GM12878 (cell line): ENCODE data around the gene MEN1. TPM values are rescaled to one million over a fixed set of nuclear protein-coding genes. Genes with fewer than 3 reads are reported as not detected.

Experiments used
- EED ChIP-seq: sonication (generic); IDR thresholded peaks from 2 replicates; pipeline ENCODE4 v1.6.1; 2016; ENCODE audit warnings: antibody characterized with exemption, low read depth
- FOXM1 ChIP-seq: IDR thresholded peaks from 2 replicates; pipeline ENCODE4 v1.6.1; 2012; ENCODE audit warnings: low read depth, mild to moderate bottlenecking, inconsistent platforms, low read length, moderate library complexity
- HDAC2 ChIP-seq: fragments of 200-600 bp; sonication (generic); IDR thresholded peaks from 2 replicates; pipeline ENCODE4 v1.6.1; 2017
- HDGF ChIP-seq: fragments of 450-650 bp; IDR thresholded peaks from 2 replicates; pipeline ENCODE4 v1.6.1; 2016; ENCODE audit warnings: antibody characterized with exemption
- HSF1 ChIP-seq: fragments of 150-350 bp; IDR thresholded peaks from 2 replicates; pipeline ENCODE4 v1.6.1; 2014; ENCODE audit warnings: mild to moderate bottlenecking, low read depth, low read length
- IKZF1 ChIP-seq: fragments of 450-650 bp; conservative IDR thresholded peaks from 2 replicates; pipeline ENCODE4 v1.6.1; 2017; ENCODE audit warnings: antibody characterized with exemption, mild to moderate bottlenecking
- IRF3 ChIP-seq: fragments of 450-650 bp; IDR thresholded peaks from 2 replicates; pipeline ENCODE4 v1.6.1; 2014; ENCODE audit warnings: mild to moderate bottlenecking
- MTA3 ChIP-seq: IDR thresholded peaks from 2 replicates; pipeline ENCODE4 v1.6.1; 2012; ENCODE audit warnings: low read length, inconsistent platforms, borderline replicate concordance
- MYB ChIP-seq: fragments of 150-350 bp; IDR thresholded peaks from 2 replicates; pipeline ENCODE4 v1.6.1; 2014; ENCODE audit warnings: mild to moderate bottlenecking, low read depth, low read length, borderline replicate concordance
- NFXL1 ChIP-seq: fragments of 450-650 bp; IDR thresholded peaks from 2 replicates; pipeline ENCODE4 v1.6.1; 2017; ENCODE audit warnings: antibody characterized with exemption, mild to moderate bottlenecking, borderline replicate concordance
- NKRF ChIP-seq: fragments of 450-650 bp; conservative IDR thresholded peaks from 2 replicates; pipeline ENCODE4 v1.6.1; 2017; ENCODE audit warnings: mild to moderate bottlenecking, moderate library complexity
- NRF1 ChIP-seq: conservative IDR thresholded peaks from 2 replicates; pipeline ENCODE4 v1.6.1; 2011; ENCODE audit warnings: mild to moderate bottlenecking, low read depth, low read length, improper control_type of control experiment
- PAX8 ChIP-seq: fragments of 450-650 bp; IDR thresholded peaks from 2 replicates; pipeline ENCODE4 v1.6.1; 2017; ENCODE audit warnings: mild to moderate bottlenecking, moderate library complexity
- POLR2A ChIP-seq: IDR thresholded peaks from 2 replicates; pipeline ENCODE4 v1.6.1; 2011; ENCODE audit warnings: low read depth, mild to moderate bottlenecking, low read length
- POLR2AphosphoS5 ChIP-seq: IDR thresholded peaks from 2 replicates; pipeline ENCODE4 v1.6.1; 2011; ENCODE audit warnings: mild to moderate bottlenecking, low read length, inconsistent platforms
- POU2F2 ChIP-seq: IDR thresholded peaks from 3 replicates; pipeline ENCODE4 v1.6.1; 2011; ENCODE audit warnings: low read depth, mild to moderate bottlenecking, low read length, borderline replicate concordance
- RAD51 ChIP-seq: fragments of 450-650 bp; IDR thresholded peaks from 2 replicates; pipeline ENCODE4 v1.6.1; 2016; ENCODE audit warnings: moderate library complexity, mild to moderate bottlenecking, inconsistent platforms
- RBBP5 ChIP-seq: fragments of 200-600 bp; sonication (generic); conservative IDR thresholded peaks from 2 replicates; pipeline ENCODE4 v1.6.1; 2016
- SIN3A ChIP-seq: IDR thresholded peaks from 2 replicates; pipeline ENCODE4 v1.6.1; 2012; ENCODE audit warnings: low read depth, low read length, improper control_type of control experiment
- SMAD1 ChIP-seq: fragments of 450-650 bp; IDR thresholded peaks from 2 replicates; pipeline ENCODE4 v1.6.1; 2018; ENCODE audit warnings: mild to moderate bottlenecking, low read depth; ENCODE audit not compliant: partially characterized antibody
- polyA plus RNA-seq, 11 experiments: library from polyadenylated mRNA; depleted of rRNA in 4 of 11; unstranded in 6 of 11; stranded (reverse) in 5 of 11; fragments of >200 nt; fragmentation: Nextera tagmentation in 4 of 11; fragmentation: Illumina TruSeq in 1 of 11; extraction: Ambion mirVana in 4 of 11; extraction: Trizol in 1 of 11; gene quantifications; 1 replicate in 1 of 11; 2 replicates in 10 of 11; pipeline versions ENCODE4 v1.2.1 to v1.2.3, GENCODE V29; 2011 to 2016; ENCODE audit warnings: inconsistent platforms in 2 of 11, missing spikeins in 2 of 11, low read depth in 1 of 11
- total RNA-seq, 4 experiments: library from RNA; depleted of rRNA in 3 of 4; stranded (reverse); fragments of >200 nt in 3 of 4; fragmentation: Illumina TruSeq in 1 of 4; extraction: Trizol in 1 of 4; gene quantifications; 2 replicates each; pipeline versions ENCODE4 v1.2.1 to v1.2.3, GENCODE V29; 2013 to 2021
- TF ChIP-seq, protein P1 (sequence below): fragments of 450-650 bp; IDR thresholded peaks from 2 replicates; pipeline ENCODE4 v1.6.1; 2018; ENCODE audit warnings: mild to moderate bottlenecking, low read depth, moderate library complexity; ENCODE audit not compliant: partially characterized antibody
- TF ChIP-seq, protein P2 (sequence below): fragments of 450-650 bp; IDR thresholded peaks from 2 replicates; pipeline ENCODE4 v1.6.1; 2017; ENCODE audit warnings: borderline replicate concordance

Gene MEN1
- total and polyA plus RNA-seq, 10 of the 15 experiments (the other 5 are each of a cell fraction or from before 2014, with no cell fraction given) = 2.5 to 39.7 (median 20.7) TPM

DNA sequence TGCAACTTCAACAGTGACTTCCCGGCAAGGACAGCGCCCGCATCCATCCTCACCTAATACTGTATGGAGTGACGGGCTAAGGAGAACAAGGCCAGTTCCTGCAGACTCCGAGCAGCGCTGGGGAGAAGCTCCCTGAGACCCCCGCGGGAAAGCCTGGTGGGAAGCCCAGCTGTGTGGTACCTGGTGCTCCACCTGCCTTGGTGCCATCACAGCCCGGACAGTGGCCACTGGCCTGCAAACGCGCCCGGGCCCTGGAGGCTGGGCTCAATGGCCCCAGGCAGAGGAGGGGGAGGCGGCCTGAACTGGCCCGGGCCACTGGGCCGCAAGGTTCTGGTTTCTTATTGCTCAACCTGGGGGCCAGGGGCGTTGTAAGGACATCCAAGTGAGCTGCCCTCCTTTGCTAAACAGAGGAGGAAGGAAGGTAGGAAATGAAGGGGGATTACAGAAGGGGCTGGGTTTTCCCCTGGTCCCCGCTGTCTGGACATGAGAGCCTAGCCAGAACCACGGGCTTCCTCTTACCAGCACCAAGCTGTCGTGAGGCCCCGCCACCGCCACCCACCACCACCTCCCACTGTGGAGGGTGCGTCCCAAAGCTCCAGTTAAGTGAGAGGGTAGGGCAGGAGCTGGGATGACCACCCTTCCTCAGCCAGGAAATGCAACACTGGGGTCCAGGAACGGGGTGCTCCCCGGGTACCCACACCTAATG, 42.6 kb upstream of the MEN1 start (continued):
- no peak for TF ChIP-seq RBBP5
- TF ChIP-seq POU2F2 = no peak
- no peak for TF ChIP-seq SMAD1
- TF ChIP-seq, protein P1, sequence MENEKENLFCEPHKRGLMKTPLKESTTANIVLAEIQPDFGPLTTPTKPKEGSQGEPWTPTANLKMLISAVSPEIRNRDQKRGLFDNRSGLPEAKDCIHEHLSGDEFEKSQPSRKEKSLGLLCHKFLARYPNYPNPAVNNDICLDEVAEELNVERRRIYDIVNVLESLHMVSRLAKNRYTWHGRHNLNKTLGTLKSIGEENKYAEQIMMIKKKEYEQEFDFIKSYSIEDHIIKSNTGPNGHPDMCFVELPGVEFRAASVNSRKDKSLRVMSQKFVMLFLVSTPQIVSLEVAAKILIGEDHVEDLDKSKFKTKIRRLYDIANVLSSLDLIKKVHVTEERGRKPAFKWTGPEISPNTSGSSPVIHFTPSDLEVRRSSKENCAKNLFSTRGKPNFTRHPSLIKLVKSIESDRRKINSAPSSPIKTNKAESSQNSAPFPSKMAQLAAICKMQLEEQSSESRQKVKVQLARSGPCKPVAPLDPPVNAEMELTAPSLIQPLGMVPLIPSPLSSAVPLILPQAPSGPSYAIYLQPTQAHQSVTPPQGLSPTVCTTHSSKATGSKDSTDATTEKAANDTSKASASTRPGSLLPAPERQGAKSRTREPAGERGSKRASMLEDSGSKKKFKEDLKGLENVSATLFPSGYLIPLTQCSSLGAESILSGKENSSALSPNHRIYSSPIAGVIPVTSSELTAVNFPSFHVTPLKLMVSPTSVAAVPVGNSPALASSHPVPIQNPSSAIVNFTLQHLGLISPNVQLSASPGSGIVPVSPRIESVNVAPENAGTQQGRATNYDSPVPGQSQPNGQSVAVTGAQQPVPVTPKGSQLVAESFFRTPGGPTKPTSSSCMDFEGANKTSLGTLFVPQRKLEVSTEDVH = no peak
- TF ChIP-seq IKZF1 = no peak; the same call in 1 of the 2 replicates
- TF ChIP-seq IRF3 = no peak
- TF ChIP-seq PAX8 = no peak
- TF ChIP-seq HDAC2 = no peak
- TF ChIP-seq, protein P2, sequence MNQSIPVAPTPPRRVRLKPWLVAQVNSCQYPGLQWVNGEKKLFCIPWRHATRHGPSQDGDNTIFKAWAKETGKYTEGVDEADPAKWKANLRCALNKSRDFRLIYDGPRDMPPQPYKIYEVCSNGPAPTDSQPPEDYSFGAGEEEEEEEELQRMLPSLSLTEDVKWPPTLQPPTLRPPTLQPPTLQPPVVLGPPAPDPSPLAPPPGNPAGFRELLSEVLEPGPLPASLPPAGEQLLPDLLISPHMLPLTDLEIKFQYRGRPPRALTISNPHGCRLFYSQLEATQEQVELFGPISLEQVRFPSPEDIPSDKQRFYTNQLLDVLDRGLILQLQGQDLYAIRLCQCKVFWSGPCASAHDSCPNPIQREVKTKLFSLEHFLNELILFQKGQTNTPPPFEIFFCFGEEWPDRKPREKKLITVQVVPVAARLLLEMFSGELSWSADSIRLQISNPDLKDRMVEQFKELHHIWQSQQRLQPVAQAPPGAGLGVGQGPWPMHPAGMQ = no peak
- TF ChIP-seq POLR2AphosphoS5 = peak; percentile 16
- no peak for TF ChIP-seq NRF1
- TF ChIP-seq MTA3 = no peak
- no peak for TF ChIP-seq HSF1
- TF ChIP-seq NFXL1 = no peak
- TF ChIP-seq FOXM1 = no peak
- no peak for TF ChIP-seq SIN3A
- no peak for TF ChIP-seq NKRF
- peak; percentile 75 for TF ChIP-seq POLR2A
- TF ChIP-seq EED = peak; percentile 45
- TF ChIP-seq HDGF = no peak
- TF ChIP-seq MYB = no peak
- TF ChIP-seq RAD51 = no peak
